Activated CD4-positive, CD25-positive, alpha-beta regulatory T cell treated with anti-CD3 and anti-CD28 coated beads, Interleukin-2, amount 50 U/mL, for 16 hours (primary cell): ENCODE measurements around the gene LGALS1.
"Not testable (repeated sequence)": the region's sequence is repeated elsewhere in the genome, so short reads cannot be mapped to it uniquely, and the experiment has no call there.

ENCODE experiments used
- DNase-seq: peaks from one replicate; pipeline ENCODE4 v3.0.0-alpha.2; 2020; ENCODE audit warnings: low read depth, low spot score

LGALS1 gene

GRCh38 chr22:37717235-37717634 lies 41.8 kb downstream of the LGALS1 start:
- DNase-seq = not testable (repeated sequence)

GRCh38 chr22:37717746-37718305 lies 42.4 kb downstream of the LGALS1 start:
- not testable (repeated sequence) for DNase-seq

- no peak for DNase-seq
Observed at GRCh38 chr22:37725551-37726240, 50.3 kb downstream of the LGALS1 start.

GRCh38 chr22:37726241-37726887 lies 50.9 kb downstream of the LGALS1 start:
- DNase-seq = no peak

GRCh38 chr22:37728620-37729019 lies 53.2 kb downstream of the LGALS1 start:
- no peak for DNase-seq
